ENCODE data around the gene MICU1. TPM values are rescaled to one million over a fixed set of nuclear protein-coding genes. Genes with fewer than 3 reads are reported as not detected.
A peak's percentile ranks its signal among the peaks of the same experiment; 100 is the strongest.

MICU1 gene
- polyA plus RNA-seq, 3 donors = 75.6 to 83.9 (median 77.1) TPM

- no peak for DNase-seq (ENCODE audit: extremely low read depth in 1 of 11, low read depth in 9 of 11, low spot score in 4 of 11)
Measured at GRCh38 chr10:72342911-72343310, 283.0 kb downstream of the MICU1 start.

GRCh38 chr10:72340510-72341261 lies 285.2 kb downstream of the MICU1 start:
- no peak for DNase-seq (ENCODE audit: extremely low read depth in 1 of 11, low read depth in 9 of 11, low spot score in 4 of 11)

- no peak for DNase-seq (ENCODE audit: extremely low read depth in 1 of 11, low read depth in 9 of 11, low spot score in 4 of 11)
Measured at GRCh38 chr10:72338180-72338579, 287.7 kb downstream of the MICU1 start.

GRCh38 chr10:72337722-72338121 lies 288.2 kb downstream of the MICU1 start:
- no peak for DNase-seq (ENCODE audit: extremely low read depth in 1 of 11, low read depth in 9 of 11, low spot score in 4 of 11)

GRCh38 chr10:72337039-72337629 lies 288.7 kb downstream of the MICU1 start:
- no peak for DNase-seq (ENCODE audit: extremely low read depth in 1 of 11, low read depth in 9 of 11, low spot score in 4 of 11)

GRCh38 chr10:72336259-72337038 lies 289.4 kb downstream of the MICU1 start:
- DNase-seq (ENCODE audit: extremely low read depth in 1 of 11, low read depth in 9 of 11, low spot score in 4 of 11) = no peak

GRCh38 chr10:72335394-72336258 lies 290.3 kb downstream of the MICU1 start:
- DNase-seq (ENCODE audit: extremely low read depth in 1 of 11, low read depth in 9 of 11, low spot score in 4 of 11) = no peak

- peak in 1 of 11 donors; percentile 55 for DNase-seq (ENCODE audit: extremely low read depth in 1 of 11, low read depth in 9 of 11, low spot score in 4 of 11)
Measured at GRCh38 chr10:72334825-72335393, 291.0 kb downstream of the MICU1 start.

- peak in 3 of 11 donors; percentile 71 to 79 (median 75) for DNase-seq (ENCODE audit: extremely low read depth in 1 of 11, low read depth in 9 of 11, low spot score in 4 of 11)
Measured at GRCh38 chr10:72334196-72334824, 291.6 kb downstream of the MICU1 start.

GRCh38 chr10:72333112-72334015 lies 292.5 kb downstream of the MICU1 start:
- no peak for DNase-seq (ENCODE audit: extremely low read depth in 1 of 11, low read depth in 9 of 11, low spot score in 4 of 11)

- DNase-seq (ENCODE audit: extremely low read depth in 1 of 11, low read depth in 9 of 11, low spot score in 4 of 11) = no peak
Measured at GRCh38 chr10:72332423-72333111, 293.3 kb downstream of the MICU1 start.

- DNase-seq (ENCODE audit: extremely low read depth in 1 of 11, low read depth in 9 of 11, low spot score in 4 of 11) = peak in 7 of 11 donors; percentile 81 to 91 (median 87)
Measured at GRCh38 chr10:72331575-72332422, 294.1 kb downstream of the MICU1 start.

- no peak for DNase-seq (ENCODE audit: extremely low read depth in 1 of 11, low read depth in 9 of 11, low spot score in 4 of 11)
Measured at GRCh38 chr10:72330069-72330426, 295.8 kb downstream of the MICU1 start.

GRCh38 chr10:72329290-72330068 lies 296.4 kb downstream of the MICU1 start:
- DNase-seq (ENCODE audit: extremely low read depth in 1 of 11, low read depth in 9 of 11, low spot score in 4 of 11) = no peak

GRCh38 chr10:72328829-72329204 lies 297.1 kb downstream of the MICU1 start:
- DNase-seq (ENCODE audit: extremely low read depth in 1 of 11, low read depth in 9 of 11, low spot score in 4 of 11) = no peak
